Germinal center (tissue), 1 donor: ENCODE results near the gene NOP53.
A peak's percentile ranks its signal among the peaks of the same experiment; 100 is the strongest.
"Not testable (repeated sequence)": the region's sequence is repeated elsewhere in the genome, so short reads cannot be mapped to it uniquely, and the experiment has no call there.

Source experiments
- DNase-seq: peaks from one replicate; pipeline ENCODE4 v3.0.0; 2012; ENCODE audit warnings: mixed read lengths, low spot score

Gene NOP53

GRCh38 chr19:47745010-47745901 lies at the start of gene NOP53:
NOP53 (plus strand) TSS chr19:47745546; CDS start chr19:47745560, 14 bp downstream.
- DNase-seq = peak; percentile 97

GRCh38 chr19:47696635-47697034 lies 48.7 kb upstream of the NOP53 start:
- no peak for DNase-seq

GRCh38 chr19:47697863-47698609 lies 47.3 kb upstream of the NOP53 start:
- peak; percentile 74 for DNase-seq

GRCh38 chr19:47698631-47699359 lies 46.6 kb upstream of the NOP53 start:
- no peak for DNase-seq

- DNase-seq = peak; percentile 81
Observed at GRCh38 chr19:47699360-47699917, 45.9 kb upstream of the NOP53 start.

GRCh38 chr19:47700934-47701716 lies 44.2 kb upstream of the NOP53 start:
- no peak for DNase-seq

- no peak for DNase-seq
Observed at GRCh38 chr19:47701717-47702552, 43.4 kb upstream of the NOP53 start.

- DNase-seq = no peak
Observed at GRCh38 chr19:47702671-47703070, 42.7 kb upstream of the NOP53 start.

GRCh38 chr19:47703301-47703700 lies 42.0 kb upstream of the NOP53 start:
- DNase-seq = no peak

- DNase-seq = no peak
Observed at GRCh38 chr19:47704024-47704423, 41.3 kb upstream of the NOP53 start.

GRCh38 chr19:47704656-47705055 lies 40.7 kb upstream of the NOP53 start:
- DNase-seq = no peak

- DNase-seq = peak; percentile 54
Observed at GRCh38 chr19:47707135-47707925, 38.0 kb upstream of the NOP53 start.

GRCh38 chr19:47711652-47712242 lies 33.6 kb upstream of the NOP53 start:
- no peak for DNase-seq

GRCh38 chr19:47713046-47714021 lies 32.0 kb upstream of the NOP53 start, which contains the start of gene EHD2:
EHD2 (plus strand) TSS chr19:47713422; CDS start chr19:47716613, 3,191 bp downstream.
- peak; percentile 48 for DNase-seq

GRCh38 chr19:47714339-47714738 lies 31.0 kb upstream of the NOP53 start:
- DNase-seq = no peak

- not testable (repeated sequence) for DNase-seq
Observed at GRCh38 chr19:47714855-47715254, 30.5 kb upstream of the NOP53 start.

- DNase-seq = no peak
Observed at GRCh38 chr19:47716270-47716937, 28.9 kb upstream of the NOP53 start.
